Measurements from ENCODE around the gene MAP3K13. TPM values are rescaled to one million over a fixed set of nuclear protein-coding genes. Genes with fewer than 3 reads are reported as not detected.

The MAP3K13 gene
- total RNA-seq, 1 experiment from 2014 or later = 21.0 TPM

DNA sequence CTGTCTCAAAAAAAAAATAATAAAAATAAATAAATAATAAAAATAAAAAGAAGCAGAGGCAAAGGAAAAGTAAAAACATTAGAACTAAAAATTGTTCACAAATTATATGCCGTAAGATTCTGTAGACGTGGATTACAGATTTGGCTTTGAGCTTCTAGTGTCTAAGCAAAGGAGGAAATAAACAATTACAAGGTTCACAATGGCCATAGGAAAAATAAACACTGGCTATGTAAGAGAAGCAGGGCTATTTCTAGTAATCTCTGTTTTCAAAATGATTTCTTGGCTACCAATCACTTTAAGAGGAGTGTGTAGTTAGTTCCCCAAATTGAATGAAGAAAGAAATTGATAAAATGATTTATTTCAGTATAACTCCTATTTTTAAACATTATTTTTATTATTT lies 81.4 kb downstream of the MAP3K13 start (continued):
- no peak for TF ChIP-seq ZBTB33 (IDR thresholded peaks at IDR 0.05; ENCODE audit: extremely low read depth, insufficient replicate concordance, low read length)

DNA sequence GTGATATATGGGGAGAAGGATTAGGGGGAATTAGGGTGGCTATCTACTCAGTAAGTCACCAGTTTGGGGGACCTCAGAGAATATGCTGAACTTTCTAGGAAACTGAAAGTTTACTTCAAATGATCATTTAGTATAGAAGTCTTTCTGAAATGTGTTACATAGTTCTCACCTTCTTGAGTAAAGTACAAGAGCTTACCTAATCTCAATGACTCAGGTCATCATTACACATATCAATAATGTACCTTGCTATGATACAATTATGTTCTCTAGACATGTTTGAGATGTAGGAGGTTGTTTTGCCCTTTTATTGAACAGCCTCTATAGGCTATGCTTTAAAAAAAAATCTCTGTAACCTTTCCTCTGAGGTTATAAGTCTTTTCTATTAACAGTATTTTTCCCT lies 85.2 kb downstream of the MAP3K13 start:
- H3K4me3 ChIP-seq (replicated peaks in 1 of 2; ENCODE audit: low read depth in 1 of 2, low read length in 2 of 2) = no peak overlapping the region
- intact Hi-C loops (cut with micrococcal nuclease) = no loop called here
- no peaks in the 10 kb centered on the region for H3K4me1 ChIP-seq (ENCODE audit: control insufficient read depth in 1 of 2, insufficient read depth in 2 of 2, low read length in 2 of 2)
- no peak overlapping the region for H2AFZ ChIP-seq (ENCODE audit: low read depth, low read length, poor library complexity, severe bottlenecking)
- no peaks in the 10 kb centered on the region for H4K20me1 ChIP-seq (ENCODE audit: insufficient read depth)
- H3K4me2 ChIP-seq (ENCODE audit: low read length) = no peak overlapping the region
- ChIA-PET RAD21 (ENCODE audit: low non-redundant PET in 1 of 2, low total read pairs in 2 of 2, uncharacterized antibody in 2 of 2, unreplicated experiment in 2 of 2) (no interaction called here), CTCF (interaction anchor here (1.6 kb wide), 1 partner anchor 12 kb away, joined by 3 read pairs; no protein-coding TSS in a partner anchor), POLR2A (no interaction called here)
- H3K9me2 ChIP-seq (ENCODE audit: insufficient read depth) = no peaks in the 10 kb centered on the region
- no TSS peak for BruUV-seq (replicated peaks)
- H3K79me2 ChIP-seq (ENCODE audit: insufficient read depth, low read length) = no peaks in the 10 kb centered on the region
- DNase-seq (ENCODE audit: low read depth, low spot score) (no peak), ATAC-seq (no peak)
- H3K36me3 ChIP-seq (ENCODE audit: control insufficient read depth in 1 of 2, insufficient read depth in 2 of 2, low read length in 2 of 2) = no peaks in the 10 kb centered on the region
- H3K27me3 ChIP-seq (ENCODE audit: insufficient read depth, low read length) = no peaks in the 10 kb centered on the region
- no peak for TF ChIP-seq SIN3A (IDR thresholded peaks at IDR 0.05; ENCODE audit: low read depth)
- TF ChIP-seq CTCF (IDR thresholded peaks at IDR 0.05 in 2 of 3, conservative IDR thresholded peaks at IDR 0.05 in 1 of 3; ENCODE audit: borderline replicate concordance in 1 of 3, insufficient read depth in 1 of 3, low read depth in 2 of 3, low read length in 2 of 3) = no peak
- no peak for TF ChIP-seq JUND (IDR thresholded peaks at IDR 0.05)
- no peak for TF ChIP-seq SRF (IDR thresholded peaks at IDR 0.05; ENCODE audit: low read depth)
- TF ChIP-seq CBX3 (IDR thresholded peaks at IDR 0.05; ENCODE audit: low read depth) = no peak
- no peak for TF ChIP-seq ZNF274 (IDR thresholded peaks at IDR 0.05; ENCODE audit: low read depth, low read length)
- TF ChIP-seq, protein P1, sequence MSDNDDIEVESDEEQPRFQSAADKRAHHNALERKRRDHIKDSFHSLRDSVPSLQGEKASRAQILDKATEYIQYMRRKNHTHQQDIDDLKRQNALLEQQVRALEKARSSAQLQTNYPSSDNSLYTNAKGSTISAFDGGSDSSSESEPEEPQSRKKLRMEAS (IDR thresholded peaks at IDR 0.05) = no peak
- no peak for TF ChIP-seq ELF1 (IDR thresholded peaks at IDR 0.05; ENCODE audit: borderline replicate concordance, low read depth)
- no peak for TF ChIP-seq TCF7L2 (IDR thresholded peaks at IDR 0.05; ENCODE audit: borderline replicate concordance, extremely low read depth, insufficient read depth, insufficient read length)
- TF ChIP-seq RAD21 (IDR thresholded peaks at IDR 0.05; ENCODE audit: low read depth) = no peak
- TF ChIP-seq ZFX (IDR thresholded peaks at IDR 0.05) = no peak
- TF ChIP-seq, protein P2, sequence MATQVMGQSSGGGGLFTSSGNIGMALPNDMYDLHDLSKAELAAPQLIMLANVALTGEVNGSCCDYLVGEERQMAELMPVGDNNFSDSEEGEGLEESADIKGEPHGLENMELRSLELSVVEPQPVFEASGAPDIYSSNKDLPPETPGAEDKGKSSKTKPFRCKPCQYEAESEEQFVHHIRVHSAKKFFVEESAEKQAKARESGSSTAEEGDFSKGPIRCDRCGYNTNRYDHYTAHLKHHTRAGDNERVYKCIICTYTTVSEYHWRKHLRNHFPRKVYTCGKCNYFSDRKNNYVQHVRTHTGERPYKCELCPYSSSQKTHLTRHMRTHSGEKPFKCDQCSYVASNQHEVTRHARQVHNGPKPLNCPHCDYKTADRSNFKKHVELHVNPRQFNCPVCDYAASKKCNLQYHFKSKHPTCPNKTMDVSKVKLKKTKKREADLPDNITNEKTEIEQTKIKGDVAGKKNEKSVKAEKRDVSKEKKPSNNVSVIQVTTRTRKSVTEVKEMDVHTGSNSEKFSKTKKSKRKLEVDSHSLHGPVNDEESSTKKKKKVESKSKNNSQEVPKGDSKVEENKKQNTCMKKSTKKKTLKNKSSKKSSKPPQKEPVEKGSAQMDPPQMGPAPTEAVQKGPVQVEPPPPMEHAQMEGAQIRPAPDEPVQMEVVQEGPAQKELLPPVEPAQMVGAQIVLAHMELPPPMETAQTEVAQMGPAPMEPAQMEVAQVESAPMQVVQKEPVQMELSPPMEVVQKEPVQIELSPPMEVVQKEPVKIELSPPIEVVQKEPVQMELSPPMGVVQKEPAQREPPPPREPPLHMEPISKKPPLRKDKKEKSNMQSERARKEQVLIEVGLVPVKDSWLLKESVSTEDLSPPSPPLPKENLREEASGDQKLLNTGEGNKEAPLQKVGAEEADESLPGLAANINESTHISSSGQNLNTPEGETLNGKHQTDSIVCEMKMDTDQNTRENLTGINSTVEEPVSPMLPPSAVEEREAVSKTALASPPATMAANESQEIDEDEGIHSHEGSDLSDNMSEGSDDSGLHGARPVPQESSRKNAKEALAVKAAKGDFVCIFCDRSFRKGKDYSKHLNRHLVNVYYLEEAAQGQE (IDR thresholded peaks at IDR 0.05; ENCODE audit: low read depth) = no peak
- TF ChIP-seq EGR1 (IDR thresholded peaks at IDR 0.05; ENCODE audit: low read depth) = no peak
- TF ChIP-seq POLR2AphosphoS5 (IDR thresholded peaks at IDR 0.05; ENCODE audit: low read depth, low read length) = no peak
- no peak for TF ChIP-seq FOSL1 (IDR thresholded peaks at IDR 0.05; ENCODE audit: low read depth)
- no peaks in the 10 kb centered on the region for H3K9me3 ChIP-seq (ENCODE audit: control insufficient read depth in 1 of 2, insufficient read depth in 1 of 2, low read depth in 1 of 2, low read length in 2 of 2)
- no peak overlapping the region for H3K9ac ChIP-seq (ENCODE audit: low read length)
- H3K27ac ChIP-seq (ENCODE audit: low read depth, low read length) = no peak overlapping the region

Data from HCT116 (cell line).